ENCODE data around the gene CAV2. TPM values are rescaled to one million over a fixed set of nuclear protein-coding genes. Genes with fewer than 3 reads are reported as not detected.
A peak's percentile ranks its signal among the peaks of the same experiment; 100 is the strongest.

CAV2 gene
- total RNA-seq, 1 experiment from 2014 or later: 76.6 TPM

GRCh38 chr7:116543664-116544063, 44.1 kb downstream of the CAV2 start:
- H3K27me3 ChIP-seq (ENCODE audit: low read length): no peaks in the 10 kb centered on the region
- no peaks in the 10 kb centered on the region; the same call in 1 of the 2 replicates for H4K20me1 ChIP-seq (ENCODE audit: low read length)
- no peaks in the 10 kb centered on the region for H3K9me3 ChIP-seq (ENCODE audit: low read length)
- no TSS peak for BruUV-seq (replicated peaks)
- H3K4me1 ChIP-seq (ENCODE audit: insufficient read depth, low read length): peaks cover 42% of the 10 kb centered on the region
- CTCF ChIA-PET: interaction anchor here (1.0 to 1.1 kb wide), 2 partner anchors 17 to 45 kb away, joined by 3 to 5 read pairs; no protein-coding TSS in a partner anchor
- no peak for TF ChIP-seq CTCF (conservative IDR thresholded peaks at IDR 0.05; ENCODE audit: low read depth, low read length)
- no peak for TF ChIP-seq EZH2phosphoT487 (IDR thresholded peaks at IDR 0.05; ENCODE audit: borderline replicate concordance, low read length)
- TF ChIP-seq EZH2 (IDR thresholded peaks at IDR 0.05; ENCODE audit: low read length, unreplicated experiment): no peak
- peaks cover 78% of the 10 kb centered on the region for H3K36me3 ChIP-seq (ENCODE audit: low read depth, low read length)
- ATAC-seq: peak; percentile 61
- H3K4me2 ChIP-seq (ENCODE audit: low read length): peak overlapping the region; percentile 3; the same call in 1 of the 2 replicates
- DNase-seq: peak; percentile 50
- no peaks in the 10 kb centered on the region for H3K9me2 ChIP-seq (replicated peaks; ENCODE audit: low read length)
- intact Hi-C loops (cut with micrococcal nuclease): no loop called here
- H3K27ac ChIP-seq (ENCODE audit: low read length): peak overlapping the region; percentile 33
- POLR2A ChIA-PET (ENCODE audit: unreplicated experiment): interaction anchor here (0.6 to 0.7 kb wide), 2 partner anchors 17 to 317 kb away, joined by 4 to 5 read pairs; no protein-coding TSS in a partner anchor
- no peak overlapping the region for H3K4me3 ChIP-seq (ENCODE audit: low read length)
- no peak overlapping the region for H2AFZ ChIP-seq (ENCODE audit: low read length)
- H3F3A ChIP-seq (ENCODE audit: low read length, unreplicated experiment): no peaks in the 10 kb centered on the region
- no peak overlapping the region for H3K9ac ChIP-seq (ENCODE audit: low read length)
- peaks cover 96% of the 10 kb centered on the region for H3K79me2 ChIP-seq (ENCODE audit: low read length)

GRCh38 chr7:116544487-116544886, 44.9 kb downstream of the CAV2 start:
- Histone ChIP-seq H2AFZ (ENCODE audit: low read length) (no peak overlapping the region), H3K79me2 (ENCODE audit: low read length) (peaks cover 94% of the 10 kb centered on the region), H3F3A (ENCODE audit: low read length, unreplicated experiment) (no peaks in the 10 kb centered on the region), H3K4me3 (ENCODE audit: low read length) (no peak overlapping the region), H3K4me1 (ENCODE audit: insufficient read depth, low read length) (peaks cover 38% of the 10 kb centered on the region), H3K27me3 (ENCODE audit: low read length) (no peaks in the 10 kb centered on the region), H3K9me3 (ENCODE audit: low read length) (no peaks in the 10 kb centered on the region), H3K27ac (ENCODE audit: low read length) (no peak overlapping the region), H3K4me2 (ENCODE audit: low read length) (no peak overlapping the region), H3K9me2 (replicated peaks; ENCODE audit: low read length) (no peaks in the 10 kb centered on the region), H4K20me1 (ENCODE audit: low read length) (no peaks in the 10 kb centered on the region; the same call in 1 of the 2 replicates), H3K36me3 (ENCODE audit: low read depth, low read length) (peaks cover 72% of the 10 kb centered on the region), H3K9ac (ENCODE audit: low read length) (no peak overlapping the region)
- ChIA-PET POLR2A (ENCODE audit: unreplicated experiment) (no interaction called here), CTCF (no interaction called here)
- intact Hi-C loops (cut with micrococcal nuclease): no loop called here
- no peak for DNase-seq
- no peak for ATAC-seq
- no TSS peak for BruUV-seq (replicated peaks)
- TF ChIP-seq CTCF (conservative IDR thresholded peaks at IDR 0.05; ENCODE audit: low read depth, low read length) (no peak), EZH2phosphoT487 (IDR thresholded peaks at IDR 0.05; ENCODE audit: borderline replicate concordance, low read length) (no peak), EZH2 (IDR thresholded peaks at IDR 0.05; ENCODE audit: low read length, unreplicated experiment) (no peak)

DNA sequence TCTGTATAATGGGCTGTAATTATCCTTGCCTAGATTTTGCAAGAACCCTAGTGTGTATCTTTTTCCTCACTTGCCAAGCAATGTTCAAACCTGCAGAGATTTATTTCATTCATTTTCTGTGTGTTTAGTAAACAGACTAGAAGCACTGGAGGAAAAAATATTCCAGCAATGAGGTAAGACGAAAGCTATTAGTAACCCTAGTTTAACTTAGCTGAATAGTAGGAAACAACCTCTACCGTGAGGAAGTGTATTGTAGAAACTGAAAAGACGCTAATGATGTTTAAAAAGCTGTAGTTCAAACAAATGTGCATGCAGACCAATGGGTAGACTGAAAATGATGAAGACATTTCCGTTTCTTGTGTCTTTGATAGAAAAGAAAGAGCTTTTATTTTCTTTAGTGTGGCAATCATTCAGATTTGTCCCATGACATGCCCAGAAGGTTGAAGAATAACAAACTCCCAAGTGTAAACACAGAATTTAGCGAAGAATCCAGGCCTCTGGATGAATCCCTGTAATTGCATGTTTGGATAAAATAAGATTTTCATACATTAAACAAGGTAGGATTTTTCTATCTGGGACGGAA, 46.0 kb downstream of the CAV2 start:
- POLR2A ChIA-PET (ENCODE audit: unreplicated experiment): no interaction called here
- CTCF ChIA-PET: no interaction called here

More for the DNA sequence above, 46.0 kb downstream of the CAV2 start:
- H3K4me3 ChIP-seq (ENCODE audit: low read length): no peak overlapping the region
- H3K4me1 ChIP-seq (ENCODE audit: insufficient read depth, low read length): peaks cover 28% of the 10 kb centered on the region
- peaks cover 93% of the 10 kb centered on the region for H3K79me2 ChIP-seq (ENCODE audit: low read length)
- no peaks in the 10 kb centered on the region for H3K9me2 ChIP-seq (replicated peaks; ENCODE audit: low read length)
- no peak for DNase-seq
- H3K9me3 ChIP-seq (ENCODE audit: low read length): no peaks in the 10 kb centered on the region
- TF ChIP-seq CTCF (conservative IDR thresholded peaks at IDR 0.05; ENCODE audit: low read depth, low read length): no peak
- TF ChIP-seq EZH2phosphoT487 (IDR thresholded peaks at IDR 0.05; ENCODE audit: borderline replicate concordance, low read length): no peak
- no peak for TF ChIP-seq EZH2 (IDR thresholded peaks at IDR 0.05; ENCODE audit: low read length, unreplicated experiment)
- intact Hi-C loops (cut with micrococcal nuclease): no loop called here
- no peaks in the 10 kb centered on the region for H3K27me3 ChIP-seq (ENCODE audit: low read length)
- H3K4me2 ChIP-seq (ENCODE audit: low read length): no peak overlapping the region
- H3K36me3 ChIP-seq (ENCODE audit: low read depth, low read length): peaks cover 74% of the 10 kb centered on the region
- no TSS peak for BruUV-seq (replicated peaks)
- no peak for ATAC-seq
- H2AFZ ChIP-seq (ENCODE audit: low read length): no peak overlapping the region
- no peaks in the 10 kb centered on the region; the same call in 1 of the 2 replicates for H4K20me1 ChIP-seq (ENCODE audit: low read length)
- no peaks in the 10 kb centered on the region for H3F3A ChIP-seq (ENCODE audit: low read length, unreplicated experiment)
- no peak overlapping the region for H3K9ac ChIP-seq (ENCODE audit: low read length)
- H3K27ac ChIP-seq (ENCODE audit: low read length): no peak overlapping the region

All from PC-3 (cell line).